GM19452 (cell line): Measurements from ENCODE around the gene STARD3.
"Not testable (repeated sequence)": the region's sequence is repeated elsewhere in the genome, so short reads cannot be mapped to it uniquely, and the experiment has no call there.

Source experiments
- ATAC-seq: cut with Tn5 transposase; IDR thresholded peaks from one replicate; pipeline ENCODE4 v1.9.1; 2021; ENCODE audit not compliant: unreplicated experiment

Gene STARD3

DNA sequence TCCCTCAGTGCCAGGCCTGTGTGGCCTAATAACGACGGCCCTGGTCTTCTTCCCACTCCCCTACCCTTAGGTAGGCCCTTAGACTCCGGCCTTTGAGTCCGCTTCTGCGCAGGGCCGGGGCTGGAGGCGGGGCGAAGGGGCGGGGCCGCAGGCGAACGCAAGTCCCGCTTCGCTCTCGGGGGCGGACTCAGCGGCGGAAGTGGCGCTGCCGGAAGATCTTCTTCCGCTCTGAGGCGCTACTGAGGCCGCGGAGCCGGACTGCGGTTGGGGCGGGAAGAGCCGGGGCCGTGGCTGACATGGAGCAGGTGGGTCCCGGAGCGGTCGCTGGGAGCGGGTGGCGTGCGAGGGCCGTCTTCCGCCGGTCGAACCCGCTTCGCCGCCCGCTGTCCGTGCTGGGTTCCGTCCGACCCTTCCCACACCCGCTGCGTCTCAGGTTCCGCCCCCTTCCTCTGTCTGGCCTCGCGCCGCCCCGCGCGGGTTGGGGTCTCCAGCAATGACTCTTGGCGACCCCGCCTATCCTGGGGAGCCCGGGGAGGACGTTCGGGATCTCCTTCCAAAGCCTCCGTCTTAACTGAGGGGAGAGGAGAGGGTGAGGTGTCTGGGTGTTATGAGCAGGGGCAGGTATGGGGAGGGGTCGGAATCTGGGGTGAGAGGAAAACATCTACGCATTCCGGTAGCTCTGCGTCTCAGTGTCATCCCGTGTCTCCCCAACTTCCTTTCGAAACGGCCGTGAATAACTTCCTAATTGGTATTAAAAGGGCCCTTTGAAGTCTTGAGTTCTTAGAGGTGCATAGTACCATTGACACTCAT is at the start of gene STARD3:
TSS of gene STARD3 (plus strand) at position 218 of the 810 bp plus-strand sequence. CDS start 16,388 bp downstream, outside the sequence.
- ATAC-seq = peak; percentile 88

DNA sequence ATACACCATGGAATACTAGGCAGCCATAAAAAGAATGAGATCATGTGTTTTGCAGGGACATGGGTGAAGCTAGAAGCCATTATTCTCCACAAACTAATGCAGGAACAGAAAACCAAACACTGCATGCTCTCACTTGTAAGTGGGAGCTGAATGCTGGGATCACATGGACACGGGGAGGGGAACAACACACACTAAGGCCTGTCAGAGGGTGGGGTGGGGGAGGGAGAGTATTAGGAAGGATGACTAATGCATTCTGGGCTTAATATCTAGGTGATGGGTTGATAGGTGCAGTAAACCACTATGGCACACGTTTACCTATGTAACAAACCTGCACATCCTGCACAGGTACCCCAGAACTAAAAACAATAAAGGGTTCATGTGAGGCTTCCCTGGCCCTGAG is 46.8 kb upstream of the STARD3 start:
- ATAC-seq = not testable (repeated sequence)

DNA sequence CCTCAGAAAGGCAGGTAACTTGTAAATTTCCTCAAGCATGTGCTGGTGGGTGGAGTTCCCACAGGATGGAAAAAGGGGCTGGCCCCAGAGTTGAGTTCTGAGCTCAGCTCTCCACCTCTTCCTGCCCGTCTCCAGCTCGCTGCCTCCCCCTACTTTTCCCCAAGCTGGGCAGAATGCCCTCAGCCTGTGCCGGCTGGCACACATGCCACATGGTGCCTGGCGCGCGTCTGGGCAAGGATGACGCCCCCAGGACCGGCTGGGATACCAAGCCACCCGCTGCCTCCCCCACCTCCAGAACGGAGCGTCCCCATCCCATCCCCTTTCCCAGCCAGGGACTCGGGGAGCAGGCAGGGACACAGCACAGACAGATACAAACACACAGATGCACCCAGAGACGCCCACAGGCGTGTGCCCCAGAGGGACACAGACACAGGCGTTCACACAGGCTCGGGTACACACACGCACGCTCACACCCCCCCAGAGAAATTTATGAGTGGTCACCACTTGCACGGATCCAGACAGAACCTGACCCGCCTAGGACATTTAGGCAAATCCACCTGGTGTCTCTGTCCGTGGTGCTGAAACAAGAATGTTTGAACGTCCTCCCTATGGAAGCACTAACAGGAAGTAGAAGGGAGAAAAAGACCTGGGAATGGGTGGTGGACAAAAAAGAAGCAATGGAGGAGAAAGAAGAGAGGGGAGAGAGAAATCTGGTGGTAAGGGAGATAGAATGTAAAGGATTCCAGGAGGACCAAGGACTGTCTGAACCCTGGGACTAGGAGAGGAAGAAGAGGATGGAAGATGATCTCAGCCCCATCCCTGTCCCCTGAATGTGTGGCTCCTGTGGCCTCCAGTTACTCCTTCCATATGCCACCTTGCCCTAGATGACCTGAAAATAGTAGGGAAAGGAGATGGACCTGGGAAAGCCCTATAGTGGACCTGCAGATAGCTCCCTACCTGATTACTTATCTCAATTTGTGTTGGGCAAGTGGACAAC is 44.7 kb upstream of the STARD3 start:
- ATAC-seq = no peak

- ATAC-seq = no peak
Measured at GRCh38 chr17:39593371-39593770, 43.6 kb upstream of the STARD3 start.

DNA sequence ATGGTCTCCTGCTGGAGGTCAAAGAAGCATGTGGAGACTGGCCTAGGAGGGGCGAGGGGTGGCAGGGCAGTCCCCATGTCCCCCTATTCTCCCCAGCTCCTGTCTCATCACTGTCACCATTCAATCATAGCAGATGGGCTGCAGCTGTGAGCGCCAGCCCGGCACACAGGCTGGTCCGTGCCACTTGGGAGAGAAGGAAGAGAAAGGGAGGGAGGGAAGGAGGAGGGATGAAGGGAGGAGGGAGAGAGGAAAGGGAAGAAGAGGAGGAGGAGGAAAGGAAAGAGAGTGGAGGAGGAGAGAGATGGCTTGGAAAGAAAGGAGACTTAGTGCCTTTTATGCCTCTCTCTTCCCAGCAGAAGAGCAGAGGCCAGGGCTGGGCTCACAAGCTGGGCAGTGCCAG is 41.6 kb upstream of the STARD3 start:
- no peak for ATAC-seq

DNA sequence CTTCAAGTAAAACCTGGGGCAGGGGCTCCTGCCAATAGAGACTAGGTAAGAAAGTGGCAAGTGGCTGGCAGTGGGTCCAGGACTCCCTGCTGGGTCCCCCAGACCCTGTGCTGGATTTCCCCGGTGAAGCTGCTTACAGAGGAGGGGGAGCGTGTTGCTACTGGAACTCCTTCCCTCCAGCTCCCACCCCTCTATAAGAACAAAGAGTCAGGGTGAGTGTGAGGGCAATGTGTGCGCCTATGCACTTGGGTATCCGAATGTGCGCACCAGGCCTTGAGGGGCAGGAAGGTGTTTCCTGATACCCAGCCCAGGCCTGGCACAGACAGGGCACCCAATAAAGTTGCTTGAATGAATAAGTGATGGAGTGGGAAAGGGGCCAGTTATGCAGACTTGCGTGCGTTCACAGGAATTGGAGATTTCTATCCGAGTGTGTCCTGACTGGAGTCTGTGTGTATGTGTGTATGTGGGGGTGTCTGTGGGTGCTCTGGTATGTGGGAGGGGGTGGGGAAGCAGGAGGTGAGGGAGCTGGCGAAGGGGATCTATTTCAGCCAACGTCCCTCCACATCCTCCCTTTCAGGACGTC is 40.9 kb upstream of the STARD3 start:
- ATAC-seq = no peak

GRCh38 chr17:39596543-39597267 is 40.2 kb upstream of the STARD3 start:
- no peak for ATAC-seq

GRCh38 chr17:39597372-39598046 is 39.4 kb upstream of the STARD3 start:
- no peak for ATAC-seq

DNA sequence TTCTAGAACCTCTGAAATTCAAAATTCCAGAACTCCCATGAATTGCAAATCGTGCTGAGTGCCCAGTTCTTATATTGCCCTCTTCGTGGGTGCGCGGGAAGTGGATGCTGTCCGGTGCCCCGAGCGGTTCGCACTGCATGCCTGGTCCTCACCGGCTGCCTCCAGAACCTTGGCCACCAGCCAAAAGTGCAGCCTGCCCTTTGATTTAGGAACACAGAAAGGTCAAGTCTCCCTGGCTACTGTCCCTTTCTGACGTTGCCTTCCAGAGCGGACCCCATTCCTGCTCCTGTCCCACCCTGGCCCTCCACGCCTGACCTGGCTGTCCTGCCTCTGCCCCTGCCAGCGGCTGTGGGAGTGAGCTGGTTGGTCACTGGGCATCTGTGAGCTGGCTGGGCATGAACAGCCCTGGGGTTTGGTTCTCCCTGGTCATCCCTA is 38.9 kb upstream of the STARD3 start:
- no peak for ATAC-seq

DNA sequence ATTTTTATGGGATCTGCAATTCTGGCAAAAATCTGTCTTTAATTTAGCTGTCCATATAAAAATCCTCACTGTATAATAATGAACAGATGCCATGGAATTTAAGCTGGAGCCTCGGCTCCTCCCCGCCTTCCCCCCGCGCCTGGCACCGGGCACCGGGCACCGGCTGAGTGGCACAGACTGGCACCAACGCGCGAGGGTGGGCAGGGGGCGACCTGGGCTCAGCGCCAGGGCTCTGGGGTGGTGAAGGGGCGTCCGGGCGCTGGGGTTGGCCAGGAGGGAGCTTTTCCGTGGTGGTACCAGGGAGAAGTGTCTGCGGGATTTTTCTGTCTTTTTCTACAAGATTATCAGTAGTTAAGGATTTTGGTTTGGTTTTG is 38.3 kb upstream of the STARD3 start:
- ATAC-seq = no peak

- no peak for ATAC-seq
Measured at GRCh38 chr17:39599004-39599664, 37.8 kb upstream of the STARD3 start.

GRCh38 chr17:39599665-39600231 is 37.2 kb upstream of the STARD3 start:
- ATAC-seq = no peak

DNA sequence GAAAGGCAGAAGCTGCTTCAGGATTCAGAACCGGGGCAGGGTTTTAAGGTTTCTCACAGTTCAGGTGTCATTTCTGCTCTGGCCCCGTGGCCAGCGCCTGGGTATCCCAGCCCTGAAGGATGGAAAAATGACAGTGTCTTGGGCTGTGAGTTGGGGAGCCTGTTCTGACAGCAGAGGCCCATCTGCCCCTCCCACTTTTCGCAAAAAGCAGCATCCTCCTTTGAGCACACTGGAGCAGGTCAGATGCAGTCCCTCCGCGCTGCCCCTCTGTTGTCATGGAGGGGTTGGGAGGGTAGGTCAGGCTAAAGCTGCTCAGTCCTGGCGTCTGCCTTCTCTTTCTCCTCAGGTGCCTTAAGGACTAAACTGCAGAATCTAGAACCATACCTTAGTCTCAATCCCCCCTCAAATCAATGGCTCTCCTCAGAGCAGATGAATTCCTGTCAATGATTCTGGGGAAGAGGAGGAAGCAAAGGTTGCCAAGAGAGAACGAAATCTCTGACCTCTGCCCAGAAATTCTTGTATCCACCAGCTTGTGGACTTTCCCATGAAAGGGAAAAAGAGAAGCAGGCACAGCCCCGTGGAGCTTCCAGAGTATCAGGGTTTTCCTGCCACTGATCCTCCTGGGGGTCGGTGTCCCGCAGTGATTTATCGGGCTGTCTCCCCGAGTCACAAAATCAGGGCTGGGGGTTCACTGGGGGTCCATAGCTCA is 36.5 kb upstream of the STARD3 start:
- no peak for ATAC-seq

DNA sequence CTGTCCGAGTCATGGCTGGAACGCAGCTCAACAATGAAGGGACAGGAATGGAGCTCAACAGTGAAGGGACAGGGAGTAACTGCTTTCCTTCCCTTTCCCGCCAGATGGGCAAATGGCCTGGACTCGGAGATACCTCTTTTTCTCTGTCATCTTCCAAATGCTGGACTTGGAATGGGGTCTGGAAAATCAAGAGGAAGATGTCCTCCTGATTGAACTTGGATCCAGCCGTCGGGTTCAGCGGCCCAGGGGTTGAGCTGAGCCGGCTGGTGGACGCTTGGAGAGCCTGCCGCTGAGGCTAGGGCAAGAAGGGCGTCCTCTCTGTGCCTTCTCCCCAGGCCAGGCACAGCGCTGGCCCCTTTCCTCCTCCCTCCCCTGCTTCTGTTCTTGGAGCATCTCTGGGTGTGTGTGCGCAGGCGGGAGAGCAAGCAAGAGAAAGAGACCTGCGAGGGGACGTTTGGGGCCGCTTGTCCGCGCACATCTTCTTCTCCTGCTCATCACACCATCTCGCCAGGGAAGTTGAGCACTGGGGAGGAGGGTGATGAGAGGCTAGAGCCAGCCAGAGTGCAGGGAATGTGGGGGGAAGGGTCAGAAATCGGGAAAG is 35.8 kb upstream of the STARD3 start:
- no peak for ATAC-seq

GRCh38 chr17:39601758-39602532 is 35.0 kb upstream of the STARD3 start:
- ATAC-seq = no peak

DNA sequence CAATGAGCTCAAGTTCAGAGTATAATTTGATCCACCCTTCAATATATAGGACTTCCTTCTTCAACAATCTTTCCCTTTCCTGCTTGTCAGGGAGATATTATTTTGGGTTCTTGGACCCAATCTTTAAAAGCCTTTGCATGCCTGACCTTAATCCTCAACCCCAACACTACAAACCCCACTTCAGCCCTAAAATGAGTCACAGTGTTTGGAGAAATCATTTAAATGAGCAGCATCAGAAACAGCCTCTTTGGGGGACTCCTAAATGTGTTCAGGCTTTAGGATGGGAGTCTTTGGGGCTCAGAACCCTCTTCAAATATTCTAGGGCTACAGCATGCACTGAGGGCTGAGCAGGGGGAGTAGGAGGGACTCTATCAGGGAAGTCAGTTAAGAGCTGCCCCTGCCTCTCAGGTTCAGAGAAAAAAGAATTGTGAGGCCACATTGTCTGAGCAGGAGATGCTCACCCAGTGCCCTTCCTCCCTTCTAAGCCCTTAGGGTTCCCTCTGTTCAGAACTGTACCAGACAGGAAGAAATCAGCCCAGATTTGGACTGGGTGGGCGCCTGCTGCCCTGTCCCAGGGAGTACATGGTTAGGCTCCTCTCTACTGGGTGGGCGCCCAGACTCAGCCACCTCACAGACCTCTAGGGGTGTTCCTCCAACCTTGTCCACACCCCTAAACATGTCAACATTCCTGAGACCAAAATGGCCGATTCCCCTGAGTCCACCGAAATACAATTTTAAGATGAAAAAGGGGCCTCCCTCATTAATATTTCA is 34.2 kb upstream of the STARD3 start:
- no peak for ATAC-seq
